Suppressor macrophage treated with lipopolysaccharide for 4 hours (primary cell): ENCODE data around the gene VWA7.

Experiments used
- DNase-seq: peaks from one replicate; pipeline ENCODE4 v3.0.0-alpha.2; 2020

VWA7 gene

GRCh38 chr6:31778193-31778592, 1.1 kb upstream of the VWA7 start:
- no peak for DNase-seq

DNA sequence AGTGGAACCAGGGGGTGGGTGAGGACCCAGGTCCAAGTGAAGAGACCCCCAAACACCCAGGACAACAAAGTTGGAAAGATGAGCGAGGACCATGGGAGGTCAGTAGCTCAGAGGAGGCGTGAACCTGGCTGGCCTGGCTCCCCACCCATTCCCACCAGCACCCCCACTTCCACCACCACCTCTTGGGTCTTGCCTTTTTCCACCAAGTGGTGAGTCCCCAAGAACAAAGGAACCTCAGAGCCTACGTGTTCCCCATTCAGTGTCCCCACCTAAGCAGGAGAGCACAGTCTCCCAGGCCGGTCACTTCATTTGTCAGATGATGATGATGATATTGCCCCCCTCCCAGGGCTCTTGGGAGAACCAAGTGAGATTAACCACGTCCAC, 531 bp upstream of the VWA7 start:
- DNase-seq, result no peak

- no peak for DNase-seq
Observed at GRCh38 chr6:31776485-31776988, 591 bp downstream of the VWA7 start.

GRCh38 chr6:31775633-31776484, 1.3 kb downstream of the VWA7 start:
- DNase-seq, result no peak

DNA sequence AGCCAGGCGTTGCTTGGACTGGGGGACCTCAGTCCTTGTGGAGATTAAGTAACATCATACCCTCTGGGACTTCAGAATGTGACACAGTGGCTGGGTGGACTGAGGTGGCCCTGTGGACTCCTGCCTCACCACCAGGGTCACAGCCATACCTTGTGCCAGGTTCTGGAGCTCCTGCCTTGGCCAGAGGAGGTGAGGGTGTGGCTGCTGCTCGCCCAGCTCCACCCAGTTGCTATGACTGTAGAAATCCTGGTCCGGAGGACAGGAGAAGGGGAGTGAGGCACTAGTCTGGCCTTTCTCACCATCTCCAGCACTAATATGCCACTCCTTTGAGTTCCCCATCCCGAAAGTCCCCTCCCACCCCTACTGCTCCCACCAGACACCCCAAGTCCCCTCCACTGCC, 1.9 kb downstream of the VWA7 start:
- DNase-seq, result no peak

- DNase-seq, result no peak
Observed at GRCh38 chr6:31771992-31772358, 5.2 kb downstream of the VWA7 start.

DNA sequence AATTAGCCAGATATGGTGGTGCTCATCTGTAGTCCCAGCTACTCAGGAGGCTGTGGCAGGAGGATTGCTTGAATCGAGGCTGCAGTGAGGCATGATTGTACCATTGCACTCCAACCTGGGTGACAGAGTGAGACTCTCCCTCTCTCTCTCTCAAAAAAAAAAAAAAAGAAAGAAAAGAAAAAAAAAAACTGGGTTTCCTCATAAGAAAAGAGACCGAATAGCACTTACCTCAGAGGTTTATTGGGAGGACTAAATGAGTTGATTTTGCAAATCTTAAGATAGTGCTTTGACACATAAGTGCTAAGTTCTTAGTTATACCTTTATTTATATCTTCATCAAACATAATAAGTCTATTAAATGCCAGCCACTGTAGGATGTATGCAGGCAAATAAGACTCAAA, 6.3 kb downstream of the VWA7 start:
- no peak for DNase-seq

- peak; percentile 86 for DNase-seq
Observed at GRCh38 chr6:31769684-31770371, 7.3 kb downstream of the VWA7 start.

DNA sequence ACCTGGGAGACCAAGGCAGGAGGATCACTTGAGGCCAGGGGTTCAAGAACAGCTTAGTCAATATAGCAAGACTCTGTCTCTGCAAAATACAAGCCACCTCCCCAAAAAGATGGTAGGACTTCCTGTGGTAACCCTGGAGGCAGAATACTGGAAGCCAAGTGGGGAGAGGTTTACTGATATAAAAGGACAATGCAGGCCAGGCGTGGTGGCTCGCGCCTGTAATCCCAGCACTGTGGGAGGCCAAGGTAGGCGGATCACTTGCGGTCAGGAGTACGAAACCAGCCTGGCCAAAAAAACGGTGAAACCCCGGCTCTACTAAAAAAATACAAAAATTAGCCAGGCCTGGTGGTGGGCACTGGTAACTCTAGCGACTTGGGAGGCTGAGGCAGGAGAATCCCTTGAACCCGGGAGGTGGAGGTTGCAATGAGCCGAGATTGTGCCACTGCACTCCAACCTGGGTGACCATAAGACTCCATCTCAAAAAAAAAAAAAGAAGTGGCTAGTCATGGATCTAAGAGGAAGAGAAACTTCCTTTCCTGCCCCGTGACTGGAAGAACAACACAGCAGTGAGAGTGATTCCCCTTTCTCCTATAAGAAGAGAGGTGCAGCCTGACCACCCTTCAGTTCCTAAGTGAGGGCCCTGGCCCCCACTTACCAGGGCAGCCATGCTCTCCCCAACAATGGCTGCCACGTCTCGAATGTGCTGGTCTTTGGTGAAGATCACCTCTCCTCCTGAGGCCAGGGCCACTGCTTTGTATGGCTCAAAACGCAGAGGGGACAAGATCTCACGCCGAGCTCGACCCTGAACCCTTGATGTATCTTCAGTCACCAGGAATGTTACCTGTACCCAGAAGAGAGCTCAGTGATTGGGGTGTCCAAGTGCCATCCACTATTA, 8.5 kb downstream of the VWA7 start:
- DNase-seq, result peak; percentile 84

DNA sequence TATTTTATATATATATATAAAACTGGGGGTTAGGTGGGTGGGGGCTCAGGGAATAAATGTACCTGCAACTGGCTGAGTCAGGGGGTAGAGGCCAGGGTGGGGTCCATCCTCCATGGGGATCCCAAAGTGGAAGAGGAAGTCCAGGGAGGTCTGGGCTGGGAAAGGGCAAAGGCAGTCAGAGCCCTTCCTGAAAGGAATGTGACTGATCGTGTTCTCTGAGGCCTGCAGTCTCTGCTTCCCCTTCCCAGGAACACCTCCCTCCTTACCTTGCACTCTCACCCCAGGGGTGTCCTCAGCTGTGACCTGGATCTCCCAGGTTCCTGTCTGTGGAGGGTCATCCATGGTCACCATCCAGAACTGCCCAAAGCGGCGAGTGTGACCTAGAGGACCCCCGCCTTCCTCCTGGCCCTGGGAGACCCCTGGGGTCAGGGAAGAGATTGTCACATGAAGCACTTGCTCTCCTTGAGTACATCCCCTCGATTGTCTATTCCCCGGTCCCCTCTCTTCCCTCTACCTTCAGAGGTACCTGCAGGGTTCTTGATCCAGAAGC, 10.0 kb downstream of the VWA7 start:
- no peak for DNase-seq

- DNase-seq, result no peak
Observed at GRCh38 chr6:31765910-31766794, 11.0 kb downstream of the VWA7 start.

DNA sequence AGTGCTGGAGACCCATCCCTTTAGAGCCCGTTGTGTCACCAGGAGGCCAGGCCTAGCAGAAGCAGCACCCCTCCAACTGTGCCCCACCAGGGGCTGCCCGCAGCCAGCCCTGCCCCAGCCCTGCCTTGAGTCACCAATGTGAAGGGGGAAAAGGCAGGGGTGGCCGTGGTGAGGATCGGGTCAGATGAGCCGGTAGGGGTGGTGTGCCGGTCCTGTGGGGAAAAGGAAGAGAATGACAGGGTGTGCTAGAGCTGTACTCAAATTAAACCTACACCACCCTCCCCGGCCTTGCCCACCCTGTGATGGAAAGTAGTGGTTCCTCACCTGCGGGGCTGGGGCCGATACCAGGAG, 11.6 kb downstream of the VWA7 start:
- DNase-seq, result no peak

DNA sequence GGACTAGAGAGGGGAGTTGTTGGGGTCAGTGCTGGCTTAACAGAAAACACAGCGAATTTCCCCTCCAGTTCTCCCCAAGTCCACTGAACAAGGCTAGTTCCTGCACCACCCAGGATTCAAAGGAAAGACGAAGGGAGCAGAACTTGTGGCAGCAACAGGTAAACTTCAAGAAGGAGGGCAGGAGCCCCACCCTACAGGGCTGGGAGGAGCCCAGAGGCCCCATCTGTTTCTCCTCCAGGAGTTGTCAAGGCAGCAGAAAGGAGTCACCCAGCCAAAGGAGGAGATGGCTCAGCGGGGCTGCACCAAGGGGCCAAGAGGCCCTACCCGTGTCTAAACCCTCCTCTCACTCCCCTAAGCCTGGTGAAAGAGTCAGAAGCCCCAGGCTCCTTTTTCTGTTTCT, 12.9 kb downstream of the VWA7 start:
- no peak for DNase-seq

GRCh38 chr6:31763619-31763940, 13.5 kb downstream of the VWA7 start:
- no peak for DNase-seq

DNA sequence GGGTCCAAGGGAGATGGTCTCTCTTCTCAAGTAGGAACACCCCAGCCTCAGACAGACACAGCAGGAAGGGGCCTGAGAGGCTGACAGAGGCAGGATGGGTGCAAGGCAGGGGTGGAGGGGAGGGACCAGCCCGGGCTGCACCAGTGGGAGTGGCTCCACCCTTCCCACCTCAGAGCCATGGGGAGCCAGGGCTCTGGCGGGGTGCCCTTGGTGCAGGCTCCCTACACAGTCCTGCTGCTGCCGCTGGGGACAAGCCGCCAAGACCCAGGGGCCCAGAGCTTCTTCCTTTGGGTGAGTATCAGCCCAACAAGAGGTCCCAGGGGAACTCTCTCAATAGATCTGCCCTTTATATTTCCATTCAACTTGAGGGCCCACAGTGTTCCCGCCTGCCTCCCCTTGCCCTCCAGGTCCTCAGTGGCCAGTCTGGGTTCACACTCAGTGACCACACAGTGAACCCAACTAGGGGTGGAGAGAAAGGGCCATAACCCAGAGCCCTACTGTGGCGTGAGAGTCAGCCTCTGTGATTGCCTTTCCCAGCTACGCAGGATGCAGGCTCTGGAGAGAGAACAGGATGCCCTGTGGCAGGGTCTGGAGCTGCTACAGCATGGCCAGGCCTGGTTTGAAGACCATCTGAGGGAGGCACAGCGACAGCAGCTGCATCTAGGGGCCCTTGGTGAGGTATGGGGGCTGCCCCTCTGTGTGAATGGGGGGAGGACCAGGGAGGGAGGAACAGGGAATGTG, 14.1 kb downstream of the VWA7 start:
- DNase-seq, result no peak

DNA sequence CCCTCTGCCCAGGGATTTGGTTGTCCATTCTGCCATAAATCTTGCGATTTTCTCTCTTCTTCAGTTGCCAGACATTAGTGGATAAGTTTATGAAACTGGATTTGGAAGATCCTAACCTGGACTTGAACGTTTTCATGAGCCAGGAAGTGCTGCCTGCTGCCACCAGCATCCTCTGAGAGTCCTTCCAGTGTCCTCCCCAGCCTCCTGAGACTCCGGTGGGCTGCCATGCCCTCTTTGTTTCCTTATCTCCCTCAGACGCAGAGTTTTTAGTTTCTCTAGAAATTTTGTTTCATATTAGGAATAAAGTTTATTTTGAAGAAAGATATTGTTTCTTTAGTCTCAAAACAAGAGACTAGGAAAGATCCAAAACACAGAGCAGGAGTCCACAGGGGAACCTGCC, 14.8 kb downstream of the VWA7 start, which contains the start of gene SAPCD1:
Gene SAPCD1 (plus strand): TSS at position 301 of the 400 bp plus-strand sequence. CDS start 399 bp downstream, outside the sequence.
- DNase-seq, result no peak

GRCh38 chr6:31761343-31761742, 15.8 kb downstream of the VWA7 start:
- no peak for DNase-seq

DNA sequence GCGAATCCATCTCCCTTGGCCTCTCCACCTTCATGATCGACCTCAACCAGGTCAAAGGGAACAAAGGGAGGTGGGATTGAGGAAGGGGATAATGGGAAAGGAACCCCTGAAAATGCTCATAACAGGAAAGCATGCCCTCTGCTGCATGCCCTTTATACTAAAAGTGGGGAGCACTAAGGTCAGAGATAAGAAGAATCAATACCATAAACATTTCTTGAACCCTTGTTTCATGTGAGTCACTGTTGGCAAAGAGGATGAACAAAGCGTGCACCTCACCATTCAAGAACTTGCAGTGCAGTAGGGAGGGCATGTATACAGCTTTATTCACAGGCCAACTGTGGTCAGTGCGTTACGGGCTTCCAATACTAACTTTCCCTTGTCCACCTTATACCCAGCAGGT, 16.3 kb downstream of the VWA7 start:
- no peak for DNase-seq

- no peak for DNase-seq
Observed at GRCh38 chr6:31758281-31758680, 18.8 kb downstream of the VWA7 start.

DNA sequence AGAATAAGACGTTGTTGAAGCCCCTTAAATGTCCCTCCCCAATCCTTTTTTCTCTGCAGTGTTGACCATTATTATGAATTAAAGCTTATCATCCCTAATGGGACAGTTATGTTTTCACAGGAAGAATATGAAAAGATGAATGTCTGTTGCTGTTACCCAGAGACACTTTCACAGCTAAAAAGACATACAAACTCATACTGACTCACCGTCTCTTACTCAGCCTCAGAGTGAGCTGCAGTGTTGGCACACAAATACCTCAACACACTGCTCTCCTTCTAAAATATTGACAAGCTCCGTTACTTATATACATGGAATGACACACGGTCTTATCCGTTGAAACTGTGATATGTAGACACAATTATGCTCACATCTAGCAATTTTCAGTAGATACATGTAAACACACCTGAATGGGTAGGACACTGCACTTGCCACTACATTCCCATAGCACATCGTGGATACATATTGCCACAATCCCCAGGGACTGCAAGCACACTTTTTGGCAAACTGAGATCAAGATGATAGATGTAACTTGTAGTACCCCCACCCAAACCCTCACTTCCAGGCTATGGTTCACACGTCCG, 24.3 kb downstream of the VWA7 start:
- DNase-seq, result no peak
